Breast epithelium (tissue), 3 donors: ENCODE results near the gene POTEI.
"Not testable (repeated sequence)": the region's sequence is repeated elsewhere in the genome, so short reads cannot be mapped to it uniquely, and the experiment has no call there.

Source experiments
- POLR2A ChIP-seq: fragments of 450-650 bp; IDR thresholded peaks from one replicate; pipeline ENCODE4 v1.6.1; 2016; ENCODE audit warnings: antibody characterized with exemption, mild to moderate bottlenecking, moderate library complexity
- TF ChIP-seq, protein P1 (sequence below), 3 donors: fragments of 450-650 bp; IDR thresholded peaks; one replicate each; pipeline ENCODE4 v1.5.1; 2016 to 2017; ENCODE audit warnings: antibody characterized with exemption in 3 of 3, mild to moderate bottlenecking in 3 of 3, moderate library complexity in 3 of 3

- TF ChIP-seq, protein P1, sequence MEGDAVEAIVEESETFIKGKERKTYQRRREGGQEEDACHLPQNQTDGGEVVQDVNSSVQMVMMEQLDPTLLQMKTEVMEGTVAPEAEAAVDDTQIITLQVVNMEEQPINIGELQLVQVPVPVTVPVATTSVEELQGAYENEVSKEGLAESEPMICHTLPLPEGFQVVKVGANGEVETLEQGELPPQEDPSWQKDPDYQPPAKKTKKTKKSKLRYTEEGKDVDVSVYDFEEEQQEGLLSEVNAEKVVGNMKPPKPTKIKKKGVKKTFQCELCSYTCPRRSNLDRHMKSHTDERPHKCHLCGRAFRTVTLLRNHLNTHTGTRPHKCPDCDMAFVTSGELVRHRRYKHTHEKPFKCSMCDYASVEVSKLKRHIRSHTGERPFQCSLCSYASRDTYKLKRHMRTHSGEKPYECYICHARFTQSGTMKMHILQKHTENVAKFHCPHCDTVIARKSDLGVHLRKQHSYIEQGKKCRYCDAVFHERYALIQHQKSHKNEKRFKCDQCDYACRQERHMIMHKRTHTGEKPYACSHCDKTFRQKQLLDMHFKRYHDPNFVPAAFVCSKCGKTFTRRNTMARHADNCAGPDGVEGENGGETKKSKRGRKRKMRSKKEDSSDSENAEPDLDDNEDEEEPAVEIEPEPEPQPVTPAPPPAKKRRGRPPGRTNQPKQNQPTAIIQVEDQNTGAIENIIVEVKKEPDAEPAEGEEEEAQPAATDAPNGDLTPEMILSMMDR (IDR thresholded peaks at IDR 0.05) = not testable (repeated sequence)
- not testable (repeated sequence) for TF ChIP-seq POLR2A
Measured at GRCh38 chr2:130531672-130532071, 22.5 kb upstream of the POTEI start.
